ENCODE results near the gene KRT5. TPM values are rescaled to one million over a fixed set of nuclear protein-coding genes. Genes with fewer than 3 reads are reported as not detected.

KRT5 gene
- polyA plus RNA-seq, 1 experiment = not detected

DNA sequence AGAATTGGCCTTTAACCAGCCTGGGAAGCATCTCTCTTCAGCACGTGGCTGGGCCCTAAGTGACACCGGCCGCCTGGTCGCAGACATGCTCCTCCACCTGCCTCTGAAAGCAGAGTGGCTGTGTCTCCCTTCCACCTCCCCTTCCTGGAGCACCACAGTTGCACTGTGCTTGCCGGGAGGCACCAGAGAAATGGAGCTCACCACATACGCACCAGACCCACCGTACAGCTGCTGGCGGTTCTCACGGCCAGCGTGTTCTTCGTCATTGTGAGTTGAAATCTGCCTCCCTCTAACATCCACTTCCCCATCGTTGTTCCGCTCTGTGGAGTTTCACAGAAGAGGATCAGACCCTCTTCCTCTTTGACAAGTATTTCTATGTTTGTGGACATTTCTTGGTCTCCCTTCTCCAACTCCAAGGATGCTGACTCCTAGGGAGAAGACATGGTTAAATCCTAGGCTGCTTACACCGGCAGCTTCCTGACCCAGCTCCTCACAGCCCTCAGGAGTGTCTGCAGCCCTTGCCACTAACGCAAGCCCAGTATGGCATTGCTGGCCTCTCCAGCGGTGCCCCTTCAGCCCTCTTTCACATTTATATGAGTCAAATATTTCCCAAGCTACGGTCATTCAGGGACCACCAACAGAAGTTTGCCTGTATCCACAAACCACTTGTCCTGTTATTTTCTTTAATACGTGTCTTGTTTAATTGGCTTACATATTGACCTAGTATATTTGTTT is 11.5 kb upstream of the KRT5 start:
- Histone ChIP-seq H3K4me3 (ENCODE audit: low read depth, low read length) (no peak overlapping the region), H3K27me3 (ENCODE audit: control insufficient read depth, insufficient read depth, low read length) (peaks cover 20% of the 10 kb centered on the region), H3K27ac (ENCODE audit: low read depth, low read length) (no peak overlapping the region), H3K9me3 (ENCODE audit: control insufficient read depth, insufficient read depth, low read length) (no peaks in the 10 kb centered on the region)
- TF ChIP-seq CTCF (IDR thresholded peaks at IDR 0.05; ENCODE audit: low read depth, low read length) = no peak
- POLR2A ChIA-PET = no interaction called here
- DNase-seq (ENCODE audit: low read depth, low spot score) = no peak
- CTCF ChIA-PET = no interaction called here

DNA sequence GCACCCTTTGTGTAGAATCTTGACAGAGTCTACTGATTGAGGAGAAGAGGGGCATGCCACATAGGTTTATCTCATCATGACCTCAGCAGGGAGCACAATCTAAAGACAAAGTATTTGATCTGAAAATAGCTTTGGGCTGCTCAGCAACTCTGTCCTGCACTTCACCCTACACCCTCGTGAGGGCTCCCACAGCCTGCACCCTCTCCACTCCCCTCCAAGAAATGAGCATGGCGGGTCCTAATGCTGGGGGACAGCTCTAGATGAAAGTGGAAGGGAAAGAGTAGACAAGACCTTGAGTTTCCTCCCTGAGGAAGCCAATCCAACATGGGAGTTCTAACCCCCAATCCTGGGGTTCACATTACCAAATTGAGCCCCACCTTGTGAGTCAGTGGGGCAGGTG is 10.7 kb upstream of the KRT5 start:
- no peaks in the 10 kb centered on the region for H3K9me3 ChIP-seq (ENCODE audit: control insufficient read depth, insufficient read depth, low read length)

GRCh38 chr12:52530366-52530765 is 10.2 kb upstream of the KRT5 start:
- CTCF ChIA-PET = no interaction called here
- POLR2A ChIA-PET = no interaction called here
- no peak overlapping the region for H3K4me3 ChIP-seq (ENCODE audit: low read depth, low read length)
- TF ChIP-seq CTCF (IDR thresholded peaks at IDR 0.05; ENCODE audit: low read depth, low read length) = no peak
- peaks cover 20% of the 10 kb centered on the region for H3K27me3 ChIP-seq (ENCODE audit: control insufficient read depth, insufficient read depth, low read length)
- H3K27ac ChIP-seq (ENCODE audit: low read depth, low read length) = no peak overlapping the region
- no peak for DNase-seq (ENCODE audit: low read depth, low spot score)
- H3K9me3 ChIP-seq (ENCODE audit: control insufficient read depth, insufficient read depth, low read length) = no peaks in the 10 kb centered on the region

More for the DNA sequence above, 10.7 kb upstream of the KRT5 start:
- ChIA-PET POLR2A (no interaction called here), CTCF (no interaction called here)
- Histone ChIP-seq H3K27me3 (ENCODE audit: control insufficient read depth, insufficient read depth, low read length) (peaks cover 20% of the 10 kb centered on the region), H3K27ac (ENCODE audit: low read depth, low read length) (no peak overlapping the region), H3K4me3 (ENCODE audit: low read depth, low read length) (no peak overlapping the region)
- TF ChIP-seq CTCF (IDR thresholded peaks at IDR 0.05; ENCODE audit: low read depth, low read length) = no peak
- DNase-seq (ENCODE audit: low read depth, low spot score) = no peak

DNA sequence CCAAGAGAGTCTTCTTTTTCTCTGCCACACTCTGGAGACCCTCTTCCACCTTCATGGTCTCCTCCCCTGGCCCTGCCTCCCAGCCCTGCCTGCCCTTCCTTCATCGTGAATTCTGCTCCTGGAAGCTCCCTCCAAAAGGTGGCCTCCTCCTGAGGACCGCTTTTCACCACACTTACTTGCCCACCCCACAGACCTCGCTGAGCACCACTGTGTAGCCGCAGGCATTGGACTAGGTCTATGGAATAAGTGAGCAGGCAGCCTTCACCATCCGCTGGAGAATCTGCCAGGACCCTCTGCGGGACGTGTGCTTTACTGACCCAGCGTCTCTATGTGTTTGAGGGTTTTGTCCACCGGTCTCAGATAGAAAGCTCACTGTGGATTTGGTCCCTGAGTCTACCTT is 9.7 kb upstream of the KRT5 start:
- CTCF ChIA-PET = no interaction called here
- POLR2A ChIA-PET = no interaction called here

More for the DNA sequence above, 9.7 kb upstream of the KRT5 start:
- H3K4me3 ChIP-seq (ENCODE audit: low read depth, low read length) = no peak overlapping the region
- DNase-seq (ENCODE audit: low read depth, low spot score) = no peak
- no peak for TF ChIP-seq CTCF (IDR thresholded peaks at IDR 0.05; ENCODE audit: low read depth, low read length)
- peaks cover 20% of the 10 kb centered on the region for H3K27me3 ChIP-seq (ENCODE audit: control insufficient read depth, insufficient read depth, low read length)
- H3K9me3 ChIP-seq (ENCODE audit: control insufficient read depth, insufficient read depth, low read length) = no peaks in the 10 kb centered on the region
- no peak overlapping the region for H3K27ac ChIP-seq (ENCODE audit: low read depth, low read length)

Data from AG04450 (cell line).